Left kidney (tissue), 8 donors: ENCODE results near the gene BBS4. TPM values are rescaled to one million over a fixed set of nuclear protein-coding genes. Genes with fewer than 3 reads are reported as not detected.
A peak's percentile ranks its signal among the peaks of the same experiment; 100 is the strongest.
"Not testable (repeated sequence)": the region's sequence is repeated elsewhere in the genome, so short reads cannot be mapped to it uniquely, and the experiment has no call there.

Source experiments
- DNase-seq: peaks from one replicate; pipeline ENCODE4 v3.0.0-alpha.2; 2013
- long read RNA-seq, 8 donors: transcript quantifications; one replicate each; lab custom pipeline, GENCODE V29; 2026
- polyA plus RNA-seq: library from polyadenylated mRNA; unstranded; fragments of 120-200 nt; gene quantifications from one replicate; pipeline ENCODE4 v1.2.1, GENCODE V29; 2013; ENCODE audit not compliant: insufficient read length

Gene BBS4
- 56.3 TPM for polyA plus RNA-seq
- long read RNA-seq, donor 1, partial matches to known transcripts: 18 of 39 reads
- long read RNA-seq, donor 1, other reads (novel, unspliced or antisense): 18 of 39 reads
- long read RNA-seq, donor 2, partial matches to known transcripts: 0 of 2 reads
- long read RNA-seq, donor 2, other reads (novel, unspliced or antisense): 0 of 2 reads
- long read RNA-seq, donor 3, partial matches to known transcripts: 0 of 8 reads
- long read RNA-seq, donor 3, other reads (novel, unspliced or antisense): 5 of 8 reads
- long read RNA-seq, donor 4: 0 reads
- long read RNA-seq, donor 5, transcript BBS4-201 (16 exons, 2,490 nt): major isoform, 7 of 33 reads
- long read RNA-seq, donor 5, partial matches to known transcripts: 14 of 33 reads
- long read RNA-seq, donor 5, other reads (novel, unspliced or antisense): 11 of 33 reads
- long read RNA-seq, donor 6, transcript BBS4-201 (16 exons, 2,490 nt): major isoform, 6 of 31 reads
- long read RNA-seq, donor 6, partial matches to known transcripts: 13 of 31 reads
- long read RNA-seq, donor 6, other reads (novel, unspliced or antisense): 12 of 31 reads
- long read RNA-seq, donor 7, transcript BBS4-201 (16 exons, 2,490 nt): major isoform, 6 of 24 reads
- long read RNA-seq, donor 7, partial matches to known transcripts: 17 of 24 reads
- long read RNA-seq, donor 7, other reads (novel, unspliced or antisense): 0 of 24 reads
- long read RNA-seq, donor 8, partial matches to known transcripts: 0 of 7 reads
- long read RNA-seq, donor 8, other reads (novel, unspliced or antisense): 5 of 7 reads

GRCh38 chr15:72685925-72686794, at the start of gene BBS4, which contains the start of gene HIGD2B:
BBS4 (plus strand) TSS chr15:72686207; CDS start chr15:72686228, 21 bp downstream.
HIGD2B (minus strand) TSS chr15:72686182; CDS start chr15:72676374, 9,808 bp downstream.
- DNase-seq: peak; percentile 91

GRCh38 chr15:72636519-72637282, 49.3 kb upstream of the BBS4 start:
- DNase-seq: peak; percentile 77

- DNase-seq: not testable (repeated sequence)
Observed at GRCh38 chr15:72639759-72640483, 46.1 kb upstream of the BBS4 start.

GRCh38 chr15:72642271-72642670, 43.7 kb upstream of the BBS4 start:
- not testable (repeated sequence) for DNase-seq

- DNase-seq: not testable (repeated sequence)
Observed at GRCh38 chr15:72648631-72649253, 37.3 kb upstream of the BBS4 start.

GRCh38 chr15:72654397-72654796, 31.6 kb upstream of the BBS4 start, which contains the start of gene GOLGA6B:
GOLGA6B (plus strand) TSS chr15:72654697; CDS start chr15:72654738, 41 bp downstream.
- not testable (repeated sequence) for DNase-seq

GRCh38 chr15:72656014-72656413, 30.0 kb upstream of the BBS4 start:
- DNase-seq: not testable (repeated sequence)

GRCh38 chr15:72661081-72661480, 24.9 kb upstream of the BBS4 start:
- not testable (repeated sequence) for DNase-seq

- not testable (repeated sequence) for DNase-seq
Observed at GRCh38 chr15:72663931-72664330, 22.1 kb upstream of the BBS4 start.

GRCh38 chr15:72665706-72666105, 20.3 kb upstream of the BBS4 start:
- DNase-seq: not testable (repeated sequence)

- DNase-seq: not testable (repeated sequence)
Observed at GRCh38 chr15:72669803-72670202, 16.2 kb upstream of the BBS4 start.

- DNase-seq: peak; percentile 69
Observed at GRCh38 chr15:72670656-72671352, 15.2 kb upstream of the BBS4 start.

GRCh38 chr15:72671525-72671924, 14.5 kb upstream of the BBS4 start:
- no peak for DNase-seq

GRCh38 chr15:72676838-72677237, 9.2 kb upstream of the BBS4 start:
- DNase-seq: no peak

- DNase-seq: no peak
Observed at GRCh38 chr15:72680931-72681330, 5.1 kb upstream of the BBS4 start.

- DNase-seq: no peak
Observed at GRCh38 chr15:72682772-72683171, 3.2 kb upstream of the BBS4 start.

- DNase-seq: no peak
Observed at GRCh38 chr15:72685301-72685924, 594 bp upstream of the BBS4 start.

- DNase-seq: no peak
Observed at GRCh38 chr15:72688697-72689096, 2.7 kb downstream of the BBS4 start.

GRCh38 chr15:72690938-72691337, 4.9 kb downstream of the BBS4 start:
- DNase-seq: no peak
